Tibial artery (tissue), 4 donors: ENCODE measurements around the gene OPN3.

Source experiments
- DNase-seq, 2 donors: peaks; one replicate each; pipeline ENCODE4 v3.0.0-alpha.2; 2019
- H3K27ac ChIP-seq, 2 donors: fragments of 200-600 bp; sonication (generic) in 1 of 2; 1 replicate in 1 of 2; 2 replicates in 1 of 2; pipeline ENCODE4 v1.5.1; 2018 to 2019; ENCODE audit warnings: mild to moderate bottlenecking in 1 of 2
- H3K27me3 ChIP-seq, 2 donors: fragments of 200-600 bp; sonication (generic) in 1 of 2; one replicate each; pipeline versions ENCODE4 v1.5.1 to v1.6.0; 2016 to 2019
- H3K36me3 ChIP-seq, 3 donors: fragments of 200-600 bp; sonication (generic) in 2 of 3; one replicate each; pipeline ENCODE4 v1.5.1; 2016 to 2019; ENCODE audit warnings: mild to moderate bottlenecking in 2 of 3
- H3K4me1 ChIP-seq, 4 donors: fragments of 200-600 bp; sonication (generic) in 2 of 4; 1 replicate in 3 of 4; 2 replicates in 1 of 4; pipeline ENCODE4 v1.5.1; 2016 to 2019
- H3K4me3 ChIP-seq, 2 donors: fragments of 200-600 bp; sonication (generic) in 1 of 2; 1 replicate in 1 of 2; 2 replicates in 1 of 2; pipeline ENCODE4 v1.5.1; 2018 to 2019; ENCODE audit warnings: mild to moderate bottlenecking in 2 of 2
- H3K9me3 ChIP-seq, 3 donors: fragments of 200-600 bp; sonication (generic) in 1 of 3; one replicate each; pipeline ENCODE4 v1.5.1; 2016 to 2019
- intact Hi-C: fragments of 100-400 bp; cut with DNase I; formaldehyde crosslinking; loops from one replicate; pipeline ENCODE4 v1.15.0; 2023; ENCODE audit warnings: low total_unique reads
- TF ChIP-seq, protein P1 (sequence below), 2 experiments: fragments of 200-600 bp in 1 of 2; fragments of 450-650 bp in 1 of 2; IDR thresholded peaks; one replicate each; pipeline ENCODE4 v1.5.1; 2017 to 2019; ENCODE audit warnings: antibody characterized with exemption in 2 of 2, mild to moderate bottlenecking in 1 of 2, moderate library complexity in 1 of 2

Gene OPN3

DNA sequence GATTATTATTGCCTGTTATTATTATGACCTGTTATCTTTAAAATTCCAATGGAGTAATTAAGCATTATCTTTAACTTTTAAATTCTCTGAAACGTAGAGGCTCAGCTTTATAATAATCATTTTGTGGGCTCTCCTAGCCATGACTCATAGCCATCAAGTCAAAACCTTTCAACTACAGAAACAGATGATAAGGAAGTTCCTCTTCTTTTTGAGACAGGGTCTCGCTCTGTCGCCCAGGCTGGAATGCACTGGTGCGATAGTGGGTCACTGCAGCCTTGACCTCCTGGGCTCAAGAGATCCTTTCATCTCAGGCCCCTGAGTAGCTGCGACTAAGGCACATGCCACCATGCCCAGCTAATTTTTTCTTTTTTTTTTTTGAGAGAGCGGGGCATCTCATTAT lies 43.5 kb downstream of the OPN3 start:
- H3K4me1 ChIP-seq: no peaks in the 10 kb centered on the region
- TF ChIP-seq, protein P1, sequence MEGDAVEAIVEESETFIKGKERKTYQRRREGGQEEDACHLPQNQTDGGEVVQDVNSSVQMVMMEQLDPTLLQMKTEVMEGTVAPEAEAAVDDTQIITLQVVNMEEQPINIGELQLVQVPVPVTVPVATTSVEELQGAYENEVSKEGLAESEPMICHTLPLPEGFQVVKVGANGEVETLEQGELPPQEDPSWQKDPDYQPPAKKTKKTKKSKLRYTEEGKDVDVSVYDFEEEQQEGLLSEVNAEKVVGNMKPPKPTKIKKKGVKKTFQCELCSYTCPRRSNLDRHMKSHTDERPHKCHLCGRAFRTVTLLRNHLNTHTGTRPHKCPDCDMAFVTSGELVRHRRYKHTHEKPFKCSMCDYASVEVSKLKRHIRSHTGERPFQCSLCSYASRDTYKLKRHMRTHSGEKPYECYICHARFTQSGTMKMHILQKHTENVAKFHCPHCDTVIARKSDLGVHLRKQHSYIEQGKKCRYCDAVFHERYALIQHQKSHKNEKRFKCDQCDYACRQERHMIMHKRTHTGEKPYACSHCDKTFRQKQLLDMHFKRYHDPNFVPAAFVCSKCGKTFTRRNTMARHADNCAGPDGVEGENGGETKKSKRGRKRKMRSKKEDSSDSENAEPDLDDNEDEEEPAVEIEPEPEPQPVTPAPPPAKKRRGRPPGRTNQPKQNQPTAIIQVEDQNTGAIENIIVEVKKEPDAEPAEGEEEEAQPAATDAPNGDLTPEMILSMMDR (IDR thresholded peaks at IDR 0.05): no peak
- H3K36me3 ChIP-seq: peaks cover 0 to 7% (median 0%) of the 10 kb centered on the region in 3 donors
- no peak overlapping the region for H3K27ac ChIP-seq
- H3K4me3 ChIP-seq: no peak overlapping the region
- DNase-seq: no peak
- no peaks in the 10 kb centered on the region for H3K27me3 ChIP-seq
- intact Hi-C loops: no loop called here
- H3K9me3 ChIP-seq: no peaks in the 10 kb centered on the region

DNA sequence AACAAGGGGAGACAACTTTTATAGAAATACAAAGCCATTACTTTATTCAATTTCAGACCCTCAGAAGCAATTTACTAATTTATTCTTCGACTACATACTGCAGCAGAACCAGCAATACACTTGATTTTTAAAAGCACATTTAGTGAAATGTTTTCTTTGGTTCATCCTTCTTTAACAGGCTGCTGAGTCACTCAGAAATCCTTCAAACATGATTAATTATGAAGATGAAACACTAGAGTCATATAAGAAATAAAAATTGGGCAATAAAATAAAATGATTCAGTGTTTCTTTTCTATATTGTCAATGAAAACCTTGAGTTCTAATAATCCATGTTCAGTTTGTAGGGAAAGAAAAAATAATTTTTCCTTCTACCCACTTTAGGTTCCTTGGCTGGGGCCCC lies 47.0 kb downstream of the OPN3 start:
- intact Hi-C loops: no loop called here
- Histone ChIP-seq H3K9me3 (no peaks in the 10 kb centered on the region), H3K4me3 (no peak overlapping the region), H3K4me1 (no peaks in the 10 kb centered on the region), H3K27ac (no peak overlapping the region), H3K36me3 (peaks cover 0 to 7% (median 0%) of the 10 kb centered on the region in 3 donors), H3K27me3 (no peaks in the 10 kb centered on the region)
- no peak for DNase-seq
- TF ChIP-seq, protein P1 (IDR thresholded peaks at IDR 0.05): no peak

DNA sequence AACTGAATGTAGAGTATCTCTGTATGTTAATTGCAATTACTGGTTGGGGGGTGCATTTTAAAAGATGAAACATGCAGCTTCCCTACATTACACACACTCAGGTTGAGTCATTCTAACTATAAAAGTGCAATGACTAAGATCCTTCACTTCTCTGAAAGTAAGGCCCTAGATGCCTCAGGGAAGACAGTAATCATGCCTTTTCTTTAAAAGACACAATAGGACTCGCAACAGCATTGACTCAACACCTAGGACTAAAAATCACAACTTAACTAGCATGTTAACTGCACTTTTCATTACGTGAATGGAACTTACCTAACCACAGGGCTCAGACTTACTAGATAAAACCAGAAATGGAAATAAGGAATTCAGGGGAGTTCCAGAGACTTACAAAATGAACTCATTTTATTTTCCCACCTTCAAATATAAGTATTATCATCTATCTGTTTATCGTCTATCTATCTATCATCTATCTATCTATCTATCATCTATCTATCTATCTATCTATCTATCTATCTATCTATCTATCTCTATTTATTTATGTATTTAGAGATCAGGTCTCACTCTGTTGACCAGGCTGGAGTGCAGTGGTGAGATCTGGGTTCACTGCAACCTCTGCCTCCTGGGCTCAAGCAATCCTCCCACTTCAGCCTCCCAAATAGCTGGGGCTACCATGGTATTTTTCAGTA lies 47.8 kb downstream of the OPN3 start:
- Histone ChIP-seq H3K4me1 (no peaks in the 10 kb centered on the region), H3K9me3 (no peaks in the 10 kb centered on the region), H3K27ac (no peak overlapping the region), H3K36me3 (peaks cover 0 to 7% (median 0%) of the 10 kb centered on the region in 3 donors), H3K4me3 (no peak overlapping the region), H3K27me3 (no peaks in the 10 kb centered on the region)
- intact Hi-C loops: no loop called here
- no peak for DNase-seq
- TF ChIP-seq, protein P1 (IDR thresholded peaks at IDR 0.05): no peak

DNA sequence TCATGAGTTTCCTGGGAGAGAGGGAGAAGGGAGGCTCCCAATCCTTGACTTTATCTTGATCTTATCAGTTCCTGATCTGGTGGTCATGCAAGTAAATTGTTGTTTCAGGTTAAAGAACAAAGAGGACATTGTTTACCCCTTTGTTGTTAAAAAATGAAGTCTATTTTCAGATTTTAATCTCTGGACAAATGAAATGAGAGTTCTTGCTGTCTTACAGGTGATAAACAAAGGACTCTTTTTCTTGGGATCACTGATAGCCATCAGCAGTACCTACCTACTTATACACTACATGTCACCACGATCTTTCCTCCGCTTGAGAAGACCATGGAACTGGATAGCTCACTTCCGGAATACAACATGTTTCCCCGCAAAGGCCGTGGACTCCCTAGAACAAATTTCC lies 48.4 kb downstream of the OPN3 start:
- peaks cover 0 to 7% (median 0%) of the 10 kb centered on the region in 3 donors for H3K36me3 ChIP-seq
- DNase-seq: no peak
- H3K27ac ChIP-seq: no peak overlapping the region
- no peaks in the 10 kb centered on the region for H3K4me1 ChIP-seq
- TF ChIP-seq, protein P1 (IDR thresholded peaks at IDR 0.05): no peak
- H3K27me3 ChIP-seq: no peaks in the 10 kb centered on the region
- no peak overlapping the region for H3K4me3 ChIP-seq
- H3K9me3 ChIP-seq: no peaks in the 10 kb centered on the region
- intact Hi-C loops: no loop called here

DNA sequence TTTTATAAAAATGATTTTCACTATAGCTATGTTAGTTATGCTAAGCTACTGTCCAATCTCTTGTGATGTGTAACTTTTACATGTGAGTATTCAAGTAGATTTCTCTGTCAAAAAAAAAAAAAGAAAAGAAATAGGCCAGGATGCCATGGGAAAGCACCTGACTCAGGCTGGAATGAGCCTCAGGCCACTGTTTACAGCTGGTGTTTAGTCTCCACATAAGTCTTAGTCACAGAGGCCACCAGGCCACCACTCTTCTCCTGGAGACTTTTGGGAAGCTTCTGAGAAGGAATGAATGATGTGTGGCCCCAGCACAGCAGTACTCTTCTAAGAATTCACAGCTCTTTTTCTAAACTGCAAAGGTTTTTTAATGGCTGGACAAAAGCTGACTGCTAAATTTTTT lies 48.9 kb downstream of the OPN3 start:
- no peak overlapping the region for H3K27ac ChIP-seq
- intact Hi-C loops: no loop called here
- DNase-seq: no peak
- no peaks in the 10 kb centered on the region for H3K9me3 ChIP-seq
- H3K36me3 ChIP-seq: peaks cover 0 to 7% (median 0%) of the 10 kb centered on the region in 3 donors
- H3K27me3 ChIP-seq: no peaks in the 10 kb centered on the region
- H3K4me1 ChIP-seq: no peaks in the 10 kb centered on the region
- TF ChIP-seq, protein P1 (IDR thresholded peaks at IDR 0.05): no peak
- no peak overlapping the region for H3K4me3 ChIP-seq
